Astrocyte (in vitro differentiated cells and primary cell): ENCODE results near the gene TNC. TPM values are rescaled to one million over a fixed set of nuclear protein-coding genes. Genes with fewer than 3 reads are reported as not detected.

Source experiments
- DNase-seq: peaks from one replicate; pipeline ENCODE4 v3.0.0-alpha.2; 2010; ENCODE audit warnings: low read depth
- FAIRE-seq: peaks from 2 replicates; lab custom pipeline; 2011; peaks lifted over from hg19 to GRCh38; lab: Jason Lieb, UNC
- H2AFZ ChIP-seq: 2 replicates; pipeline ENCODE4 v1.6.0; 2012; ENCODE audit warnings: low read depth, low read length, inconsistent platforms
- H3K27ac ChIP-seq: 2 replicates; pipeline ENCODE4 v1.5.1; 2011; ENCODE audit warnings: low read depth, low read length, inconsistent platforms
- H3K27me3 ChIP-seq: 2 replicates; pipeline ENCODE4 v1.6.0; 2011; ENCODE audit warnings: low read length, inconsistent platforms; ENCODE audit not compliant: insufficient read depth
- H3K36me3 ChIP-seq: 2 replicates; pipeline ENCODE4 v1.5.1; 2011; ENCODE audit warnings: low read length, inconsistent platforms; ENCODE audit not compliant: insufficient read depth
- H3K4me1 ChIP-seq: 2 replicates; pipeline ENCODE4 v1.5.1; 2011; ENCODE audit warnings: low read length, inconsistent platforms; ENCODE audit not compliant: insufficient read depth
- H3K4me2 ChIP-seq: 2 replicates; pipeline ENCODE4 v1.6.0; 2012; ENCODE audit warnings: low read length, inconsistent platforms
- H3K4me3 ChIP-seq: 2 replicates; pipeline ENCODE4 v1.5.1; 2011; ENCODE audit warnings: low read depth, mild to moderate bottlenecking, low read length, inconsistent platforms; ENCODE audit not compliant: insufficient read depth
- H3K79me2 ChIP-seq: 2 replicates; pipeline ENCODE4 v1.6.0; 2012; ENCODE audit warnings: mild to moderate bottlenecking, low read length, inconsistent platforms; ENCODE audit not compliant: insufficient read depth
- H3K9ac ChIP-seq: 2 replicates; pipeline ENCODE4 v1.6.0; 2012; ENCODE audit warnings: mild to moderate bottlenecking, low read length, inconsistent platforms
- H3K9me3 ChIP-seq: 2 replicates; pipeline ENCODE4 v1.5.1; 2012; ENCODE audit warnings: low read depth, mild to moderate bottlenecking, low read length, inconsistent platforms; ENCODE audit not compliant: insufficient read depth
- H4K20me1 ChIP-seq: 2 replicates; pipeline ENCODE4 v1.6.0; 2012; ENCODE audit warnings: low read length, inconsistent platforms; ENCODE audit not compliant: insufficient read depth
- H3K27ac Mint-ChIP-seq: one replicate; pipeline ENCODE4 v1.8.0; 2021; ENCODE audit warnings: mild to moderate bottlenecking, mixed read lengths; ENCODE audit not compliant: unreplicated experiment
- H3K27me3 Mint-ChIP-seq: one replicate; pipeline ENCODE4 v1.8.0; 2021; ENCODE audit warnings: low read depth, mixed read lengths; ENCODE audit not compliant: unreplicated experiment
- H3K36me3 Mint-ChIP-seq: one replicate; pipeline ENCODE4 v1.8.0; 2021; ENCODE audit warnings: low read depth, mixed read lengths; ENCODE audit not compliant: unreplicated experiment
- H3K4me1 Mint-ChIP-seq: one replicate; pipeline ENCODE4 v1.8.0; 2021; ENCODE audit warnings: low read depth, mixed read lengths; ENCODE audit not compliant: unreplicated experiment
- H3K4me3 Mint-ChIP-seq: one replicate; pipeline ENCODE4 v1.8.0; 2021; ENCODE audit warnings: mild to moderate bottlenecking, moderate library complexity, mixed read lengths; ENCODE audit not compliant: unreplicated experiment
- H3K9me3 Mint-ChIP-seq: one replicate; pipeline ENCODE4 v1.8.0; 2021; ENCODE audit warnings: mild to moderate bottlenecking, mixed read lengths; ENCODE audit not compliant: unreplicated experiment
- EZH2 ChIP-seq: IDR thresholded peaks from 2 replicates; pipeline ENCODE4 v1.6.1; 2012; ENCODE audit warnings: mild to moderate bottlenecking, low read length, inconsistent platforms; ENCODE audit not compliant: insufficient read depth
- total RNA-seq: library from RNA; stranded (reverse); gene quantifications from 2 replicates; pipeline ENCODE4 v1.2.1, GENCODE V29; 2021
- TF ChIP-seq, protein P1 (sequence below): IDR thresholded peaks from 2 replicates; pipeline ENCODE4 v1.5.1; 2011; ENCODE audit warnings: low read depth, mild to moderate bottlenecking, inconsistent platforms, low read length, moderate library complexity; ENCODE audit not compliant: insufficient read depth

TNC gene
- total RNA-seq, 1 donor from 2014 or later: 747 TPM

GRCh38 chr9:114981063-114981462 lies 136.9 kb downstream of the TNC start:
- no peak overlapping the region for H3K4me3 Mint-ChIP-seq
- Histone ChIP-seq H3K9ac (no peak overlapping the region), H2AFZ (no peak overlapping the region), H3K79me2 (no peaks in the 10 kb centered on the region), H3K27me3 (peaks cover 16% of the 10 kb centered on the region), H3K27ac (no peak overlapping the region), H3K4me3 (no peak overlapping the region), H3K9me3 (no peaks in the 10 kb centered on the region), H3K4me2 (no peak overlapping the region), H3K4me1 (no peaks in the 10 kb centered on the region), H3K36me3 (no peaks in the 10 kb centered on the region), H4K20me1 (no peaks in the 10 kb centered on the region)
- no peaks in the 10 kb centered on the region for H3K36me3 Mint-ChIP-seq
- peaks cover 13% of the 10 kb centered on the region for H3K9me3 Mint-ChIP-seq
- peaks cover 5% of the 10 kb centered on the region for H3K4me1 Mint-ChIP-seq
- TF ChIP-seq EZH2: no peak
- TF ChIP-seq, protein P1, sequence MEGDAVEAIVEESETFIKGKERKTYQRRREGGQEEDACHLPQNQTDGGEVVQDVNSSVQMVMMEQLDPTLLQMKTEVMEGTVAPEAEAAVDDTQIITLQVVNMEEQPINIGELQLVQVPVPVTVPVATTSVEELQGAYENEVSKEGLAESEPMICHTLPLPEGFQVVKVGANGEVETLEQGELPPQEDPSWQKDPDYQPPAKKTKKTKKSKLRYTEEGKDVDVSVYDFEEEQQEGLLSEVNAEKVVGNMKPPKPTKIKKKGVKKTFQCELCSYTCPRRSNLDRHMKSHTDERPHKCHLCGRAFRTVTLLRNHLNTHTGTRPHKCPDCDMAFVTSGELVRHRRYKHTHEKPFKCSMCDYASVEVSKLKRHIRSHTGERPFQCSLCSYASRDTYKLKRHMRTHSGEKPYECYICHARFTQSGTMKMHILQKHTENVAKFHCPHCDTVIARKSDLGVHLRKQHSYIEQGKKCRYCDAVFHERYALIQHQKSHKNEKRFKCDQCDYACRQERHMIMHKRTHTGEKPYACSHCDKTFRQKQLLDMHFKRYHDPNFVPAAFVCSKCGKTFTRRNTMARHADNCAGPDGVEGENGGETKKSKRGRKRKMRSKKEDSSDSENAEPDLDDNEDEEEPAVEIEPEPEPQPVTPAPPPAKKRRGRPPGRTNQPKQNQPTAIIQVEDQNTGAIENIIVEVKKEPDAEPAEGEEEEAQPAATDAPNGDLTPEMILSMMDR: no peak
- no peak for FAIRE-seq
- no peak for DNase-seq
- H3K27ac Mint-ChIP-seq: no peak overlapping the region
- H3K27me3 Mint-ChIP-seq: peaks cover 28% of the 10 kb centered on the region

- H3K4me1 Mint-ChIP-seq: peaks cover 13% of the 10 kb centered on the region
Measured at GRCh38 chr9:114973216-114973615, 144.7 kb downstream of the TNC start.

GRCh38 chr9:114972510-114973136 lies 145.3 kb downstream of the TNC start:
- no peak for FAIRE-seq
- peaks cover 13% of the 10 kb centered on the region for H3K4me1 Mint-ChIP-seq
- H2AFZ ChIP-seq: no peak overlapping the region
- H3K9me3 Mint-ChIP-seq: no peaks in the 10 kb centered on the region
- no peaks in the 10 kb centered on the region for H3K79me2 ChIP-seq
- no peaks in the 10 kb centered on the region for H3K9me3 ChIP-seq
- no peak for DNase-seq
- H3K27me3 ChIP-seq: no peaks in the 10 kb centered on the region
- no peaks in the 10 kb centered on the region for H4K20me1 ChIP-seq
- H3K36me3 Mint-ChIP-seq: no peaks in the 10 kb centered on the region
- H3K4me3 ChIP-seq: no peak overlapping the region
- no peaks in the 10 kb centered on the region for H3K4me1 ChIP-seq
- no peak overlapping the region for H3K4me3 Mint-ChIP-seq
- TF ChIP-seq, protein P1: no peak
- no peak overlapping the region for H3K27ac Mint-ChIP-seq
- H3K36me3 ChIP-seq: no peaks in the 10 kb centered on the region
- no peak overlapping the region for H3K9ac ChIP-seq
- no peak overlapping the region for H3K27ac ChIP-seq
- H3K27me3 Mint-ChIP-seq: peaks cover 3% of the 10 kb centered on the region
- H3K4me2 ChIP-seq: no peak overlapping the region

More at GRCh38 chr9:114973216-114973615, 144.7 kb downstream of the TNC start:
- Histone ChIP-seq H2AFZ (no peak overlapping the region), H3K27ac (no peak overlapping the region), H3K4me1 (no peaks in the 10 kb centered on the region), H3K27me3 (no peaks in the 10 kb centered on the region), H3K9ac (no peak overlapping the region), H3K79me2 (no peaks in the 10 kb centered on the region), H3K4me2 (no peak overlapping the region), H3K9me3 (no peaks in the 10 kb centered on the region), H4K20me1 (no peaks in the 10 kb centered on the region), H3K36me3 (no peaks in the 10 kb centered on the region), H3K4me3 (no peak overlapping the region)
- Mint-ChIP-seq H3K9me3 (no peaks in the 10 kb centered on the region), H3K36me3 (no peaks in the 10 kb centered on the region), H3K4me3 (no peak overlapping the region), H3K27ac (no peak overlapping the region), H3K27me3 (peaks cover 3% of the 10 kb centered on the region)
- TF ChIP-seq EZH2: no peak
- TF ChIP-seq, protein P1: no peak
- FAIRE-seq (no peak), DNase-seq (no peak)
